ENCODE measurements around the gene ESYT3.

DNA sequence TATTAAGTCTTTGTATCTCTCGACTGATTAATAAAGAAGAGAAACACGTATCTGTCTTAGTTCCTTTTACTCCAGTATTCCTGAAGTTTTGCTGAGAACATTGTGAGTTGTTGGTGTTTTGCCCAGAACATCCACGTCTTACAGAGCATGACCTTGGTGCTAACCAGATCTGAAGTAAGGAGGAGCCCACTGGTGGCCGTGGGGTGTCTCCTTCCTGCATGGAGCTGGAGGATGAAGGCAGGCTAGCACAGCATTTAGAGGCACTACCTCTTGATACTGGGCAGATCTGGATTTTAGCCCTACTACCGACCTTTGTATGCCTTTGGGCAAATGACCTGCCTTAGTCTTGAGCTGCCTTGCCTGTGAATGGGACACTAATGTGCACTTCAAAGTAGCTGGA, 28.9 kb upstream of the ESYT3 start:
- TF ChIP-seq, protein P1, sequence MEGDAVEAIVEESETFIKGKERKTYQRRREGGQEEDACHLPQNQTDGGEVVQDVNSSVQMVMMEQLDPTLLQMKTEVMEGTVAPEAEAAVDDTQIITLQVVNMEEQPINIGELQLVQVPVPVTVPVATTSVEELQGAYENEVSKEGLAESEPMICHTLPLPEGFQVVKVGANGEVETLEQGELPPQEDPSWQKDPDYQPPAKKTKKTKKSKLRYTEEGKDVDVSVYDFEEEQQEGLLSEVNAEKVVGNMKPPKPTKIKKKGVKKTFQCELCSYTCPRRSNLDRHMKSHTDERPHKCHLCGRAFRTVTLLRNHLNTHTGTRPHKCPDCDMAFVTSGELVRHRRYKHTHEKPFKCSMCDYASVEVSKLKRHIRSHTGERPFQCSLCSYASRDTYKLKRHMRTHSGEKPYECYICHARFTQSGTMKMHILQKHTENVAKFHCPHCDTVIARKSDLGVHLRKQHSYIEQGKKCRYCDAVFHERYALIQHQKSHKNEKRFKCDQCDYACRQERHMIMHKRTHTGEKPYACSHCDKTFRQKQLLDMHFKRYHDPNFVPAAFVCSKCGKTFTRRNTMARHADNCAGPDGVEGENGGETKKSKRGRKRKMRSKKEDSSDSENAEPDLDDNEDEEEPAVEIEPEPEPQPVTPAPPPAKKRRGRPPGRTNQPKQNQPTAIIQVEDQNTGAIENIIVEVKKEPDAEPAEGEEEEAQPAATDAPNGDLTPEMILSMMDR (IDR thresholded peaks at IDR 0.05): peak in 1 of 3 donors; percentile 43
- no peak for TF ChIP-seq EP300 (IDR thresholded peaks at IDR 0.05)
